Measurements from ENCODE around the gene MAEA. TPM values are rescaled to one million over a fixed set of nuclear protein-coding genes. Genes with fewer than 3 reads are reported as not detected.

MAEA gene
- total and polyA plus RNA-seq, 2 of the 8 experiments (the other 6 are each of a cell fraction or from before 2014, with no cell fraction given), result 75.8 to 133 TPM

GRCh38 chr4:1337951-1338751, 48.5 kb downstream of the MAEA start (continued):
- TF ChIP-seq CTCF (IDR thresholded peaks at IDR 0.05; ENCODE audit: control extremely low read depth in 1 of 3, insufficient read depth in 1 of 3, low read depth in 1 of 3, low read length in 3 of 3) (no peak), CHD2 (IDR thresholded peaks at IDR 0.05; ENCODE audit: low read length) (no peak)

Data from H1 (cell line).